HUES64 (cell line): ENCODE measurements around the gene CLSTN2.

Experiments used
- H3K27ac ChIP-seq: 2 replicates; pipeline ENCODE4 v1.7.0; 2013; ENCODE audit warnings: low read depth, low read length, inconsistent platforms
- H3K27me3 ChIP-seq: 2 replicates; pipeline ENCODE4 v1.6.1; 2013; ENCODE audit warnings: mild to moderate bottlenecking, low read length; ENCODE audit not compliant: insufficient read depth
- H3K36me3 ChIP-seq: 2 replicates; pipeline ENCODE4 v1.6.1; 2013; ENCODE audit warnings: mild to moderate bottlenecking, low read length; ENCODE audit not compliant: insufficient read depth
- H3K4me1 ChIP-seq: 2 replicates; pipeline ENCODE4 v1.6.1; 2013; ENCODE audit warnings: mild to moderate bottlenecking, low read length, moderate library complexity; ENCODE audit not compliant: insufficient read depth
- H3K4me3 ChIP-seq: 2 replicates; pipeline ENCODE4 v1.5.1; 2013; ENCODE audit warnings: mild to moderate bottlenecking, low read length, moderate library complexity
- H3K9ac ChIP-seq: 2 replicates; pipeline ENCODE4 v1.6.1; 2013; ENCODE audit warnings: mild to moderate bottlenecking, low read depth, low read length
- H3K9me3 ChIP-seq: 2 replicates; pipeline ENCODE4 v1.6.1; 2013; ENCODE audit warnings: low read depth, low read length; ENCODE audit not compliant: insufficient read depth
- WGBS: fragments of 150-250, 120-280 bp; methylation state at CpG from one replicate; pipeline ENCODE4 v1.1.7; 2013; ENCODE audit warnings: missing lambda C conversion rate; 5-methylcytosine and 5-hydroxymethylcytosine counted together

Gene CLSTN2

DNA sequence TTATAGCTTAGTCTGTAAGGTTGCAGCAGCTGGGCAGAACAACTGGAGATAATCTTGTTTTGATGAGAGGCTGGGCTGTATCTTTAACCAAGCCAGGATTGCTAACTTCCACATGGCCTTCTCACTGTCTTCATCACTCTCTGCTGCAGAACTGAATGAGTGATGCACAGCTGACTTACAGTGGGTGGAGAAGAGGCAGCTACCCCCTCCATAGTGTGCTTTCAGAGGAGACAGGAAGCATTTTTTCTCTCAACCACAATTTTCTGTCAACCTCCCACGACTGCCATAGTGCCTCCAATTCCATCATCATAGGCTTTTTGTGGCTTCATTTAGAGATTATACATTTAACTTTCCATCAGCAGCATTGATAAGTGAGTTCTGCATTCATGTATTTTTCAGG lies 168.2 kb downstream of the CLSTN2 start:
- no peak overlapping the region for H3K9ac ChIP-seq
- H3K4me1 ChIP-seq: no peaks in the 10 kb centered on the region
- WGBS: 91% methylated on average over 1 of the region's 1 CpG
- H3K4me3 ChIP-seq: no peak overlapping the region
- no peak overlapping the region for H3K27ac ChIP-seq
- H3K36me3 ChIP-seq: no peaks in the 10 kb centered on the region
- no peaks in the 10 kb centered on the region for H3K27me3 ChIP-seq
- no peaks in the 10 kb centered on the region for H3K9me3 ChIP-seq

DNA sequence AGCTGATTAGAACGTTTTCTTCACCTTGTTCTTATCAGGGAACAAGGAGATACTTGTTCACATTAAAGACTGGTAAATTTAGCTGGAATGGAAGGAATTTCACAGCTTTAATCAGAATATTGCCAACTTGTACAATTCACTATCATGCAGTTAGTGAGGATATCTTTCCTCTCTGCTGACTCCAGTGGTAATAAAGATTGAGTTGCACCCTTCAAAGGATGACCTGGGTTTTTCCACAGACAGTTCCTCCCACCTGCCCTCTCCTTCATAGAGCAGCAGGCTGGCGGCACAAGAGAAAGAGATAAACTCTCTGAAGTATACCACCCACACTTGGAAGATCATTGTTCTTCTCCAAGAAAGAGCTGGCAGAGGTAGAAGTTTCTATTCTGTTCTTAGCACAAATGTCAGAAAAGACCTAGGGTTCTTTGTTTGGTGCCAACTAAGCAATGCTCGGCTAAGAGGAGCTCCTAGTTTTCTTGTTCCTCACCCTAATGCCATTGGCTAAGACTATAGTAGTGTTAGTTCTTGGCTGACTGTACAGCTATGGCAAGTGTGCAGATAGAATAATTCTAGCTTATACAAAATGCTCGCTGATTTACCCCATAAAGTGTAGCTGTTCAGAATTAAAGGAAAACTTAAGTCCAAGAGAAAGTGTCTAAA lies 169.1 kb downstream of the CLSTN2 start:
- Histone ChIP-seq H3K27me3 (no peaks in the 10 kb centered on the region), H3K4me3 (no peak overlapping the region), H3K9ac (no peak overlapping the region), H3K27ac (no peak overlapping the region), H3K4me1 (no peaks in the 10 kb centered on the region), H3K9me3 (no peaks in the 10 kb centered on the region), H3K36me3 (no peaks in the 10 kb centered on the region)
- WGBS: 92% methylated on average over 4 of the region's 4 CpGs

- WGBS: 91% methylated on average over 3 of the region's 3 CpGs
These were observed 179.2 kb downstream of the CLSTN2 start for GRCh38 chr3:140113996-140114788.

GRCh38 chr3:140114789-140115080 lies 179.8 kb downstream of the CLSTN2 start:
- peaks cover 9% of the 10 kb centered on the region; the same call in 1 of the 2 replicates for H3K4me1 ChIP-seq
- H3K9me3 ChIP-seq: no peaks in the 10 kb centered on the region
- no peak overlapping the region for H3K9ac ChIP-seq
- H3K36me3 ChIP-seq: no peaks in the 10 kb centered on the region
- H3K4me3 ChIP-seq: no peak overlapping the region
- no peak overlapping the region for H3K27ac ChIP-seq
- H3K27me3 ChIP-seq: no peaks in the 10 kb centered on the region
- WGBS: 95% methylated on average over 2 of the region's 2 CpGs

More at GRCh38 chr3:140113996-140114788, 179.2 kb downstream of the CLSTN2 start:
- Histone ChIP-seq H3K36me3 (no peaks in the 10 kb centered on the region), H3K27me3 (no peaks in the 10 kb centered on the region), H3K4me3 (no peak overlapping the region), H3K9ac (no peak overlapping the region), H3K27ac (no peak overlapping the region), H3K9me3 (no peaks in the 10 kb centered on the region), H3K4me1 (peaks cover 9% of the 10 kb centered on the region; the same call in 1 of the 2 replicates)

DNA sequence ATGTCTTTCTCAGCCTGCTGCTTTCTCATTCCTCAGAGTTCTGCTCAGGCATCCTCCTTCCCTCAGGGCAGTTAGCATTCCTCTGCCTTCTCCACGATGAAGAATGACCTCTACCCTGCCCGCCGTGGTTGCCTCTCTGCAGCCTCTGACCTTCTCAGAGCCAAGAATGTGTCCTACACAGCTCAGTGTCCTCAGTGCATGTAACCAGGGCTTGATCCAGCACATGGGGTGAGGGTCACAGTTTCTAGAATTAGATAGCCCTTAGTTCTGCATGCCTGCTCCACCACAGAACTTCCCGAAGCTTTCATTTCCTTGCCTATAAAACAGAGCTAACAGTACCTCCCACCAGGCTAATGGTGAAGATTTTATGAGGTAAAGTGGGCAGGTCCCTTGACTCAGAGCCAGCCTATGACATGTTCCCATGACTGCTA lies 182.1 kb downstream of the CLSTN2 start:
- Histone ChIP-seq H3K4me1 (peaks cover 9% of the 10 kb centered on the region; the same call in 1 of the 2 replicates), H3K36me3 (no peaks in the 10 kb centered on the region), H3K27ac (no peak overlapping the region), H3K4me3 (no peak overlapping the region), H3K27me3 (no peaks in the 10 kb centered on the region), H3K9ac (no peak overlapping the region), H3K9me3 (no peaks in the 10 kb centered on the region)
- 70% methylated on average over 3 of the region's 4 CpGs for WGBS

GRCh38 chr3:140122183-140122582 lies 187.2 kb downstream of the CLSTN2 start:
- H3K36me3 ChIP-seq: no peaks in the 10 kb centered on the region

GRCh38 chr3:140128217-140128616 lies 193.2 kb downstream of the CLSTN2 start:
- no peak overlapping the region for H3K9ac ChIP-seq
- WGBS: 90% methylated on average over 1 of the region's 1 CpG
- H3K9me3 ChIP-seq: no peaks in the 10 kb centered on the region
- no peaks in the 10 kb centered on the region for H3K36me3 ChIP-seq
- no peaks in the 10 kb centered on the region for H3K4me1 ChIP-seq
- H3K27me3 ChIP-seq: no peaks in the 10 kb centered on the region
- no peak overlapping the region for H3K27ac ChIP-seq
- no peak overlapping the region for H3K4me3 ChIP-seq

More at GRCh38 chr3:140122183-140122582, 187.2 kb downstream of the CLSTN2 start:
- no peaks in the 10 kb centered on the region for H3K27me3 ChIP-seq
- H3K4me3 ChIP-seq: no peak overlapping the region
- no peak overlapping the region for H3K27ac ChIP-seq
- no peaks in the 10 kb centered on the region for H3K4me1 ChIP-seq
- no peak overlapping the region for H3K9ac ChIP-seq
- WGBS: 0% methylated on average over 2 of the region's 3 CpGs
- H3K9me3 ChIP-seq: no peaks in the 10 kb centered on the region

DNA sequence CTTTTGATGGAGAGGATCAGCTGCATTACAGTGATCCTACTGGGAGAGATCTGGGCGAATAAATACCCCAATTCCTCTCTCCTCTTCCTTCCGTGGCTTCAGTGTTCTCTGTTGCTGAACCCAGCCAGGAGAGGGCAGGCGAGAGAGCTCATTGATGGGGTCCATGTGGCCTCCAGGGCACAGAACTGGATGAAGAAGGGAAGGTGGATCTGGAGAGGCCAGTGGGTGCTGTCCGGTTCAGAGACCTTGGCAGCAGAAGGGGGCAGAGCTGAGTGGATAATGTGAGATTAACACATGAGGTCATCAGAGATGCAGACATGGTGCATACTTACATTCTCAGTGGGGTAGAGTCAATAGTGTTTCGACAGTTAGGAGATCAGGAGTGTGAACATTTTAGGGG lies 193.6 kb downstream of the CLSTN2 start:
- Histone ChIP-seq H3K27me3 (no peaks in the 10 kb centered on the region), H3K4me3 (no peak overlapping the region), H3K4me1 (no peaks in the 10 kb centered on the region), H3K27ac (no peak overlapping the region), H3K9ac (no peak overlapping the region), H3K36me3 (no peaks in the 10 kb centered on the region), H3K9me3 (no peaks in the 10 kb centered on the region)
- WGBS: 63% methylated on average over 5 of the region's 5 CpGs

DNA sequence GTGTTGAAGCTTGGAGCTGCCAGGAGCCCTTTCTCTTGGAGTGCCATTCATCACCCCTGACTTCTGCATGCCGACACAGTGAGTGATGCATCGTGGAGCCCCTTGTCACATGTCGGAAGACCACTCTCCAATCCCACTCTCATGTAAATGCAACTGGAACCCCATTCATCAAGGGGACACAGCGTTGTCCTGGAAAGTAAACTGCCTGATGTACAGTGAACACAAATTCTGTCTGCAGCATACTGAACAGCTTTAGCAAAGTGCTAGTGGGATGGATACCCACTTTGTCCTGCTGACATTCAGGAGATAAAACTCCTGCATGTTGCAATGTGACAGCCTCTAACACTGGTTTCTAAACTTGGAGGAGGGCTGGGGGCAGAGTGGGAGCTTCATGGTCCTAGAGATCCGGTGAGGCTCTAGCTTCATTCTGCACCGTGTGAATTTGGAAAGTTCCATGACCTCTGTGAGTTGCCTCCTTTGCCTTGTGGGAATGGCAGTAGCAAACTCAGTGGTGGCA lies 194.8 kb downstream of the CLSTN2 start:
- Histone ChIP-seq H3K4me3 (no peak overlapping the region), H3K9me3 (no peaks in the 10 kb centered on the region), H3K27ac (no peak overlapping the region), H3K36me3 (no peaks in the 10 kb centered on the region), H3K27me3 (no peaks in the 10 kb centered on the region), H3K9ac (no peak overlapping the region), H3K4me1 (no peaks in the 10 kb centered on the region)
- 92% methylated on average over 6 of the region's 6 CpGs for WGBS

GRCh38 chr3:140131895-140132294 lies 196.9 kb downstream of the CLSTN2 start:
- WGBS: 65% methylated on average over 3 of the region's 3 CpGs
- no peaks in the 10 kb centered on the region for H3K9me3 ChIP-seq
- no peak overlapping the region for H3K4me3 ChIP-seq
- H3K27ac ChIP-seq: no peak overlapping the region
- H3K36me3 ChIP-seq: no peaks in the 10 kb centered on the region
- H3K9ac ChIP-seq: no peak overlapping the region
- H3K4me1 ChIP-seq: peaks cover 8% of the 10 kb centered on the region
- H3K27me3 ChIP-seq: no peaks in the 10 kb centered on the region

GRCh38 chr3:140134231-140134965 lies 199.4 kb downstream of the CLSTN2 start:
- H3K4me3 ChIP-seq: no peak overlapping the region
- H3K9me3 ChIP-seq: no peaks in the 10 kb centered on the region
- WGBS: 94% methylated on average over 4 of the region's 5 CpGs
- no peak overlapping the region for H3K27ac ChIP-seq
- no peaks in the 10 kb centered on the region for H3K36me3 ChIP-seq
- H3K27me3 ChIP-seq: no peaks in the 10 kb centered on the region
- H3K9ac ChIP-seq: no peak overlapping the region
- H3K4me1 ChIP-seq: peaks cover 8% of the 10 kb centered on the region
